ENCODE results near the gene GAB1.

GAB1 gene

DNA sequence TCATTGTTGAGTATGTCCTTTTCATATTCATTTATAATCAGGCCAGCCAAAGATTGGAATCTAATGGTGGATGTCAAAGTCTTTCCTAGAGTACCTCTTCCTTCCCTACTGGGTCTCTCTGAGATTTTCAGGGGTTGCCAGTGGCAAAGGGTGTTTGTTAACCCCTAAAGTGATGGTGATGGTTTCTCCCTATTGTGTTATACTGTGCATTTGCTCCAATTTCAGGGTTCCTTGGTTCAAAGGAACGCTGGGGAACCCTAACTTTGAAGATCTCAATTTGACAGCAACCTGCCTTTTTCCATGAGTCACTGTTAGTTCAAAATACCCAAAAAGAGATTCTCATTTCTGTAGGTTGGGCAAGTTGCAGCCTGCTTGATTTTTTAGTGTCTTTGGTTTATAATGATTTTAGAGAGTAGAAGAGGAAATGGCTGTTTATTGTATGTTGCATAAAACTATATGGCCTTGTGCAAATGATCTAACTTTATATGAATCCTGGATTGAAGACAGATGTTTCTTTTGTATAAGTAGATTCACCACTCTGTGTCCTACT lies 23.0 kb downstream of the GAB1 start:
- no peak for DNase-seq

DNA sequence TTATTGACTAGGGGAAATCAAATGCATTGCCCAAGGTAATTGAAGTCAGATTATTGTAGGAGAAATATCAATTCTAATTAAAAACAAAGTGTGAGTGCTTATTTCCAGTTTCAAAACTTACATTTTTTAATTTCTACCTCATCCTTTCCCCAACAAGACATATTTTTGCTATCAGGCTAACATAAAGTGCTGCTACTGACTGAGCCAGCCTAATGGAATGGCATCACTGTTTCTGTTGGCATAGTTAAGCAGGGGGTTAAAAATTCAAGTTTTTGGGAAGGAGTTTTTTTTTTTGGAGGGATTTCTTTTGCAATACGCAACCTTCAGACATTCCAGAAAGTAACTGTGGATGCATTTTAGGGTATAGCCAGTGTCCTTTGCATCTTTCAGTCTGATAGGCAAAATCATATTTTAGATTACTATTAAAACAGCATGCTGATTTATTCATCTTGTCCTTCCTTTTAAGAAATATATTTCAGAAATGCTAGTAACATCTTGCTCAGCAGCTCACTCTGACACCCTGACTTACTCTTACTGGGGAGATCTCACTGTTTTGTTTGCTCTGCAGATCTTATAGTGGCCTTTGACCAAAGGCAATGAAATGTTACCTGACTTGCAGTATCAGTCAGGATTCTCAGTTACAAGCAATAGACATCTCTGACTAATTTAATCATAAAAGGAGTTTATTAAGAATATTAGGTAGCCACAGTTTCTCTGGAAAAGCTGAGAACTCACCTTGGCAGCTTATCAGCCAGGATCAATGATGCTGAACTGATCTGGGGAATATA lies 24.4 kb downstream of the GAB1 start:
- no peak for DNase-seq

GRCh38 chr4:143362349-143363046 lies 25.8 kb downstream of the GAB1 start:
- no peak for DNase-seq

- no peak for DNase-seq
Observed at GRCh38 chr4:143363332-143363731, 26.7 kb downstream of the GAB1 start.

DNA sequence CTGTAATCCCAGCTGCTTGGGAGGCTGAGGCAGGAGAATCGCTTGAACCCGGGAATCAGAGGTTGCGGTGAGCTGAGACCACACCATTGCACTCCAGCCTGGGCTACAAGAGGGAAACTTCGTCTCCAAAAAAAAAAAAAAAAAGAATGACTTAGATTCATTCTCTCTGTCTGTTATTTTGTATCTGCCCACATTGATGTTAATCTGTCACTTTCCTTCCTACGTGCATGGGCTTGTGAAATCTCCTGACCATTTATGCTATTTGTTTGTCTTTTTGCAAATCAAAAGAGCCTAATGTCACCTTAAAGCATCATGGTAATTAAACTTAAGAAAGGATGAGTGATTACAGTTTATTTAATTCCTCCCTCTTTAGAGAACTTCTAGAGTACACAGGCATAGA lies 27.4 kb downstream of the GAB1 start:
- no peak for DNase-seq

DNA sequence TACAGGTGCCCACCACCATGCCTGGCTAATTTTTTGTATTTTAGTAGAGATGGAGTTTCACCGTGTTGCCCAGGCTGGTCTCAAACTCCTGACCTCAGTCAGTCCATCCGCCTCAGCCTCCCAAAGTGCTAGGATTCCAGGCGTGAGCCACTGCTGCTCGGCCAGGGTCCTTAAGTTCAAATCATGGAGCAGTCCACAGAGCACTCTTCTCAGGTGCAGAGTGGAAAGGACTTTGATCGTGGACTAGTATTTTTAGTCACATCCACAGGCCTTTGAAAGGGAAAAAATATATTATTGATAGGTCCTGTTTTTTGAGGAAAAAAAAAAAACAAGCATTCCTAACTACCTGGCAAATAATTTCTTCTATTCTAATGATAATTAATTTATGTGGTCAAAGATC lies 31.2 kb downstream of the GAB1 start:
- no peak for DNase-seq

DNA sequence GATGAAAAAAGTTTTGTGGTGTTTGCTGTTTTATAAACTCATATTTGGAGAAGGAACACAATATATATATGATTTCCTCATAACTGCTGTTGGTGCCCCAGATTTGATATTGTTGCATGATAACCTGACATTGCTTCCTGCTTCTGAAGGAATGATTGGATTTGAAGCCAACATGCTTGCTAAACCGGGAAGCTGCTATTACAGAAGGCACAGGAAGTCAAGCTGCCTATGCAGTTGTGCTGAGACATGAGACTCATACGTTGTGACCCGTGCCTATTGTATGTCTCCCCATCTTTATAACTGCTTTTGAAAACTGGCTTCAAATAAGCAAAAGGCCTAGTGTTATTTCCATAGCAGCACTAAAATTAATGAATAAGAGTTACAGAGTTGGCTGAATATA lies 32.9 kb downstream of the GAB1 start:
- no peak for DNase-seq

GRCh38 chr4:143372093-143372915 lies 35.6 kb downstream of the GAB1 start:
- DNase-seq = no peak

- DNase-seq = no peak
Observed at GRCh38 chr4:143374255-143374654, 37.6 kb downstream of the GAB1 start.

DNA sequence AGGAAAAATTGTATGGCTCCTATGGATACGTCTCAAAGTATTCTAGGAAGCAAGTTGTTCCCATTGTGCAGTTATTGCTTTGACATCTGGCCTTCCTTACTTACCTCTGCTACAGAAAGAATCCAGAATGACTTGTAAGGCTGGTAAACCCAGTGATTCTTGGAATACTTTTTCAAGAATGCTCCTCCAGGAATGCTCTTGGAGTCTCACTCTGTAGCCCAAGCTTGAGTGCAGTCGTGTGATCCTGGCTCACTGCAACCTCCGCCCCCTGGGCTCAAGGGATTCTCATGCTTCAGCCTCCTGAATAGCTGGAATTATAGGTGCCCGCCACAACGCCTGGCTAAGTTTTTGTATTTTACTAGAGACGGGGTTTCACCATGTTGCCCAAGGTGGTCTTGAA lies 38.1 kb downstream of the GAB1 start:
- DNase-seq = no peak

DNA sequence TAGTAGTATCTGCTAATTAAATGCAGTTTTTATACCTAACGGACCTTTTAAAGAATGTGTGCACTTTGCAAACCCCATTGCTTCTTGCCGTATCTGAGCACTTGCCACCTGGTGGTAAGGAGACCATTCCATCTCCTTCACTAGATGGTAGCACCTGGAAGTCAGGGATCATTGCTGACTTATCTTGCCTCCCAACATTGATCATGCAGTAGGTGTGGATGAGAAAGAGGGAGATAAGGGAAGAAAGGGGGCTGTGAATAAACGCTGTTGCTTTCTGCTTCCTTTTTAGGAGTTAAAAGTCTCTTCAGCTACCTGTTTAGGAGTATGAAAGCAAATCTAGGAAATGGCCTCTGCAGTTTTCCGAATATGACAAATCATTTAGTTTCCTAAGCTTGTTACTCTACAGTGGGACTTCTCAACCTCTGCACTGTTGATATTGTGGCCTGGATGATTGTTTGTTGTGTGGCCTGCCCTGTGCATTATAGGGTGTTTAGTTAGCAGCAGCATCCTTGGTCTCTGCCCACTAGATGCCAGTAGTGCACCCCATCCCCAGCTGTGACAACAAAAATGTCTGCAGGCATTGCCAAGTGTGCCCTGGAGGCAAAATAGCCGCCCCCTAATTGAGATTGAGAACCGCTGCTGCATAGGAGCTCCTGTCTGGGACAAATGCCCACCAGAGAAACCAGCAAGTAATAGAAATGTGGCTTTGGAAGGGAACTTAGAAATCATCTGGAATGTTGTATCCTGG lies 38.8 kb downstream of the GAB1 start:
- no peak for DNase-seq

- DNase-seq = no peak
Observed at GRCh38 chr4:143377611-143378099, 41.0 kb downstream of the GAB1 start.

DNA sequence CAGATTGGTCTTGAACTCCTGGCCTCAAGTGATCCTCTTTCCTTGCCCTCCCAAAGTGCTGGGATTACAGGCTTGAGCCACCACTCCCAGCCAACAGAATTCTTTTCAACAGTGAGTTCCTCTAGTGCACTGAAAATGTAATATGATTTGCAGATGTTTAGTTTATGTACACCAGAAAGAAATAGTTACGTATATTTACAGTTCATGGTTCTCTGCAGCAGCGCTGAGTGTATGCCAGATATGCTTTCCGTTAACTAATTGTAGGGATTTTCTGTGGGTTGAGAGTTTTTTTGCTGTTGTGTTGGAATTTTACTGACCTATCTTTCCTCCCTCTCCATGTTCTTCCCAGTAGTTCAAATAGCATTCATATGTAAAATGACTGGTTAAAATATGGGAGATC lies 44.0 kb downstream of the GAB1 start:
- DNase-seq = no peak

GRCh38 chr4:143381189-143382118 lies 44.8 kb downstream of the GAB1 start:
- no peak for DNase-seq

- no peak for DNase-seq
Observed at GRCh38 chr4:143382596-143382995, 45.9 kb downstream of the GAB1 start.

GRCh38 chr4:143383005-143383574 lies 46.4 kb downstream of the GAB1 start:
- DNase-seq = no peak

GRCh38 chr4:143384381-143384994 lies 47.8 kb downstream of the GAB1 start:
- no peak for DNase-seq

GRCh38 chr4:143386812-143387211 lies 50.1 kb downstream of the GAB1 start:
- DNase-seq = no peak

GRCh38 chr4:143389579-143390195 lies 53.0 kb downstream of the GAB1 start:
- DNase-seq = no peak

- no peak for DNase-seq
Observed at GRCh38 chr4:143390764-143391163, 54.1 kb downstream of the GAB1 start.

All from central memory CD4-positive, alpha-beta T cell (primary cell).